NCI-H446 treated with DMSO at 0.1 percent for 48 hours (cell line): Measurements from ENCODE around the gene MYRF.
A peak's percentile ranks its signal among the peaks of the same experiment; 100 is the strongest.

Source experiments
- DNase-seq: peaks from one replicate; lab custom pipeline; 2025; lab: John Stamatoyannopoulos, UW

MYRF gene

GRCh38 chr11:61718621-61719302, 33.7 kb upstream of the MYRF start:
- peak; percentile 38 for DNase-seq

GRCh38 chr11:61719978-61720377, 32.5 kb upstream of the MYRF start:
- DNase-seq, result no peak

GRCh38 chr11:61720597-61720996, 31.8 kb upstream of the MYRF start:
- no peak for DNase-seq

- no peak for DNase-seq
These were observed 28.0 kb upstream of the MYRF start for GRCh38 chr11:61724437-61724836.

- DNase-seq, result no peak
These were observed 26.6 kb upstream of the MYRF start for GRCh38 chr11:61725781-61726231.

- no peak for DNase-seq
These were observed 25.7 kb upstream of the MYRF start for GRCh38 chr11:61726775-61727174.

GRCh38 chr11:61727401-61727811, 25.0 kb upstream of the MYRF start:
- no peak for DNase-seq

GRCh38 chr11:61728066-61728939, 24.1 kb upstream of the MYRF start:
- DNase-seq, result no peak

GRCh38 chr11:61728940-61729219, 23.6 kb upstream of the MYRF start:
- DNase-seq, result no peak

GRCh38 chr11:61730240-61730994, 22.0 kb upstream of the MYRF start:
- no peak for DNase-seq

- DNase-seq, result no peak
These were observed 21.1 kb upstream of the MYRF start for GRCh38 chr11:61731211-61731951.

- DNase-seq, result no peak
These were observed 20.3 kb upstream of the MYRF start for GRCh38 chr11:61731952-61732675.

- no peak for DNase-seq
These were observed 19.7 kb upstream of the MYRF start for GRCh38 chr11:61732705-61733104.

GRCh38 chr11:61733120-61733978, 19.1 kb upstream of the MYRF start:
- DNase-seq, result peak; percentile 74

- no peak for DNase-seq
These were observed 17.7 kb upstream of the MYRF start for GRCh38 chr11:61734767-61735166.

- DNase-seq, result no peak
These were observed 17.0 kb upstream of the MYRF start for GRCh38 chr11:61735391-61735790.

GRCh38 chr11:61736310-61736709, 16.1 kb upstream of the MYRF start:
- DNase-seq, result no peak

GRCh38 chr11:61737131-61737530, 15.3 kb upstream of the MYRF start:
- DNase-seq, result no peak

- DNase-seq, result no peak
These were observed 14.6 kb upstream of the MYRF start for GRCh38 chr11:61737636-61738386.

- DNase-seq, result no peak
These were observed 13.7 kb upstream of the MYRF start for GRCh38 chr11:61738776-61739175.
